HepG2 (cell line): Measurements from ENCODE around the gene PRRT1. TPM values are rescaled to one million over a fixed set of nuclear protein-coding genes. Genes with fewer than 3 reads are reported as not detected.

Experiments used
- ATAC-seq: fragments of 200-7000 bp; cut with Tn5 transposase; 3 replicates; pipeline ENCODE4 v1.9.1; 2020; ENCODE audit warnings: mild to moderate bottlenecking, moderate library complexity
- BruUV-seq: library from RNA; stranded (reverse); fragments of 400-500 nt; replicated peaks from 2 replicates; lab custom pipeline; 2021; lab: Mats Ljungman, UMichigan
- CTCF ChIA-PET: fragments of 300-600 bp; formaldehyde crosslinking; extraction: SDS; loops from one replicate; lab custom pipeline; 2021; ENCODE audit warnings: low total read pairs, inconsistent platforms, low intra/inter-chr PET ratio; lab: Yijun Ruan, JAX
- POLR2A ChIA-PET: fragments of 350-600 bp; sonication (Branson Sonifier 250); formaldehyde crosslinking; loops from one replicate; lab custom pipeline; 2020; ENCODE audit warnings: antibody characterized with exemption, inconsistent platforms; lab: Yijun Ruan, JAX
- DNase-seq: peaks from one replicate; pipeline ENCODE4 v3.0.0-alpha.2; 2015; ENCODE audit warnings: low spot score
- FAIRE-seq: peaks from 3 replicates; lab custom pipeline; 2011; peaks lifted over from hg19 to GRCh38; lab: Jason Lieb, UNC
- H2AFZ ChIP-seq: one replicate; pipeline ENCODE4 v1.6.1; 2011; ENCODE audit warnings: low read length, inconsistent platforms
- H3K27ac ChIP-seq: fragments of 300-600 bp; 3 replicates; pipeline ENCODE4 v1.8.0; 2011; ENCODE audit warnings: mixed run types, mild to moderate bottlenecking, mixed read lengths, low read length, inconsistent platforms; ENCODE audit not compliant: insufficient read depth; ENCODE audit errors: extremely low read length
- H3K27me3 ChIP-seq, 2 experiments: fragments of 200-600 bp in 1 of 2; 2 replicates in 1 of 2; 3 replicates in 1 of 2; pipeline versions ENCODE4 v1.6.0 to v1.8.0; 2011; ENCODE audit warnings: low read length in 2 of 2, mild to moderate bottlenecking in 2 of 2, moderate library complexity in 2 of 2, inconsistent platforms in 1 of 2; ENCODE audit not compliant: insufficient read depth in 2 of 2, control insufficient read depth in 1 of 2
- H3K36me3 ChIP-seq, 2 experiments: fragments of 200-600 bp in 1 of 2; replicated peaks in 1 of 2; 2 replicates in 1 of 2; 3 replicates in 1 of 2; pipeline versions ENCODE4 v1.5.1 to v1.8.0; 2011; ENCODE audit warnings: low read length in 2 of 2, inconsistent platforms in 1 of 2; ENCODE audit not compliant: insufficient read depth in 2 of 2, control insufficient read depth in 1 of 2
- H3K4me1 ChIP-seq: 2 replicates; pipeline ENCODE4 v1.5.1; 2012; ENCODE audit warnings: low read length, inconsistent platforms; ENCODE audit not compliant: insufficient read depth
- H3K4me2 ChIP-seq: 2 replicates; pipeline ENCODE4 v1.6.0; 2011; ENCODE audit warnings: low read depth, low read length, inconsistent platforms
- H3K4me3 ChIP-seq, 3 experiments: fragments of 200-600 bp in 1 of 3; sonication (generic), shearing (Covaris generic) in 1 of 3; replicated peaks in 1 of 3; 2 replicates each; pipeline ENCODE4 v1.5.1; 2011 to 2016; ENCODE audit warnings: low read length in 3 of 3, inconsistent platforms in 2 of 3, low read depth in 2 of 3, mild to moderate bottlenecking in 2 of 3, control low read depth in 1 of 3, mixed read lengths in 1 of 3; ENCODE audit not compliant: insufficient read depth in 1 of 3
- H3K79me2 ChIP-seq: one replicate; pipeline ENCODE4 v1.6.1; 2011; ENCODE audit warnings: low read length, inconsistent platforms; ENCODE audit not compliant: insufficient read depth
- H3K9ac ChIP-seq: 2 replicates; pipeline ENCODE4 v1.6.0; 2011; ENCODE audit warnings: mild to moderate bottlenecking, low read depth, low read length, inconsistent platforms; ENCODE audit not compliant: insufficient read depth
- H3K9me3 ChIP-seq: 2 replicates; pipeline ENCODE4 v1.5.1; 2012; ENCODE audit warnings: mild to moderate bottlenecking, low read length
- H4K20me1 ChIP-seq: 2 replicates; pipeline ENCODE4 v1.6.0; 2011; ENCODE audit warnings: inconsistent platforms, mild to moderate bottlenecking, low read length, moderate library complexity; ENCODE audit not compliant: insufficient read depth
- ATF1 ChIP-seq: IDR thresholded peaks from 2 replicates; pipeline ENCODE4 v1.6.1; 2016; ENCODE audit warnings: mild to moderate bottlenecking, control low read depth
- CEBPG ChIP-seq: IDR thresholded peaks from 2 replicates; pipeline ENCODE4 v1.6.1; 2016
- CREB1 ChIP-seq, 2 experiments: fragments of 450-650 bp in 1 of 2; IDR thresholded peaks; 2 replicates each; pipeline ENCODE4 v1.6.1; 2016 to 2017; ENCODE audit warnings: control low read depth in 1 of 2, mild to moderate bottlenecking in 1 of 2, missing compliant biosample characterization in 1 of 2, missing genetic modification characterization in 1 of 2
- DMAP1 ChIP-seq: IDR thresholded peaks from 2 replicates; pipeline ENCODE4 v1.6.1; 2016
- ETV6 ChIP-seq: sonication (generic); formaldehyde crosslinking; conservative IDR thresholded peaks from 2 replicates; pipeline ENCODE4 v1.4.0; 2020; ENCODE audit warnings: missing genetic modification reagents
- JUNB ChIP-seq: sonication (generic); formaldehyde crosslinking; IDR thresholded peaks from 2 replicates; pipeline ENCODE4 v1.8.0; 2022; ENCODE audit warnings: missing genetic modification reagents, mild to moderate bottlenecking, borderline replicate concordance
- KLF12 ChIP-seq: sonication (generic); formaldehyde crosslinking; IDR thresholded peaks from 2 replicates; pipeline ENCODE4 v1.4.0; 2020; ENCODE audit warnings: missing genetic modification reagents, borderline replicate concordance
- LRRFIP1 ChIP-seq: sonication (generic); formaldehyde crosslinking; conservative IDR thresholded peaks from 2 replicates; pipeline ENCODE4 v1.4.0; 2020; ENCODE audit warnings: missing genetic modification reagents
- NKX3-1 ChIP-seq: sonication (generic); formaldehyde crosslinking; IDR thresholded peaks from 2 replicates; pipeline ENCODE4 v1.5.0; 2020; ENCODE audit warnings: missing genetic modification reagents
- RCOR2 ChIP-seq: IDR thresholded peaks from 2 replicates; pipeline ENCODE4 v1.6.1; 2016; ENCODE audit warnings: missing biosample characterization, missing genetic modification reagents
- SMAD1 ChIP-seq: sonication (generic); formaldehyde crosslinking; IDR thresholded peaks from 2 replicates; pipeline ENCODE4 v1.4.0; 2020; ENCODE audit warnings: missing genetic modification reagents, low read depth, mild to moderate bottlenecking, borderline replicate concordance
- TARDBP ChIP-seq: sonication (generic); formaldehyde crosslinking; IDR thresholded peaks from 2 replicates; pipeline ENCODE4 v1.8.0; 2022; ENCODE audit warnings: mild to moderate bottlenecking, missing genetic modification reagents
- YY1 ChIP-seq: IDR thresholded peaks from 2 replicates; pipeline ENCODE4 v1.6.1; 2011; ENCODE audit warnings: low read length, low read depth, moderate library complexity, mild to moderate bottlenecking; ENCODE audit not compliant: insufficient read depth, insufficient replicate concordance
- ZFY ChIP-seq: sonication (generic); formaldehyde crosslinking; IDR thresholded peaks from 2 replicates; pipeline ENCODE4 v1.4.0; 2020; ENCODE audit warnings: missing genetic modification reagents
- ZMAT3 ChIP-seq: sonication (generic); formaldehyde crosslinking; conservative IDR thresholded peaks from 2 replicates; pipeline ENCODE4 v1.7.0; 2021; ENCODE audit warnings: missing genetic modification reagents
- ZNF251 ChIP-seq: sonication (generic); formaldehyde crosslinking; IDR thresholded peaks from 2 replicates; pipeline ENCODE4 v1.9.0; 2021; ENCODE audit warnings: mild to moderate bottlenecking, missing genetic modification reagents
- ZNF264 ChIP-seq: sonication (generic); formaldehyde crosslinking; IDR thresholded peaks from 2 replicates; pipeline ENCODE4 v1.4.0; 2020; ENCODE audit warnings: missing genetic modification reagents
- ZNF740 ChIP-seq: sonication (generic); formaldehyde crosslinking; IDR thresholded peaks from 2 replicates; pipeline ENCODE4 v1.4.0; 2020; ENCODE audit warnings: missing genetic modification reagents
- ZNF766 ChIP-seq: sonication (generic); formaldehyde crosslinking; IDR thresholded peaks from 2 replicates; pipeline ENCODE4 v1.5.0; 2020; ENCODE audit warnings: missing genetic modification reagents, borderline replicate concordance
- ZNF772 ChIP-seq: sonication (generic); formaldehyde crosslinking; IDR thresholded peaks from 2 replicates; pipeline ENCODE4 v1.5.0; 2020; ENCODE audit warnings: mild to moderate bottlenecking, missing genetic modification reagents
- ZSCAN9 ChIP-seq: IDR thresholded peaks from 2 replicates; pipeline ENCODE4 v1.6.1; 2016; ENCODE audit warnings: borderline replicate concordance
- WGBS: methylation state at CpG from one replicate; pipeline ENCODE4 v1.1.6; 2017; ENCODE audit warnings: low lambda C conversion rate; 5-methylcytosine and 5-hydroxymethylcytosine counted together
- in situ Hi-C: cut with HindIII; loops from 2 replicates; pipeline ENCODE4 v1.10.0; 2017; ENCODE audit warnings: low pct_unique_long_range_greater_than_20kb; ENCODE audit not compliant: extremely low pct_ligation_motif_present
- intact Hi-C: fragments of 100-400 bp; cut with micrococcal nuclease; formaldehyde crosslinking; loops from one replicate; pipeline ENCODE4 v1.10.0; 2022; ENCODE audit not compliant: unreplicated experiment
- polyA plus RNA-seq, 8 experiments: library from polyadenylated mRNA; depleted of rRNA in 3 of 8; stranded (reverse) in 7 of 8; unstranded in 1 of 8; fragments of >200 nt; fragmentation: Illumina TruSeq in 4 of 8; extraction: Trizol in 4 of 8; gene quantifications; 2 replicates each; pipeline versions ENCODE4 v1.2.1 to v1.2.3, GENCODE V29; 2011 to 2016; ENCODE audit warnings: low read depth in 4 of 8, missing spikeins in 1 of 8, mixed read lengths in 1 of 8; ENCODE audit not compliant: insufficient read depth in 1 of 8
- total RNA-seq, 5 experiments: library from RNA; depleted of rRNA; stranded (reverse); fragments of >200 nt; fragmentation: Illumina TruSeq; extraction: Trizol; gene quantifications; 2 replicates each; pipeline ENCODE4 v1.2.3, GENCODE V29; 2016; ENCODE audit warnings: low read depth in 1 of 5

The PRRT1 gene
- total and polyA plus RNA-seq, 2 of the 13 experiments (the other 11 are each of a cell fraction or from before 2014, with no cell fraction given), result 0.64 to 1.4 TPM

GRCh38 chr6:32177183-32177787 lies 25.5 kb upstream of the PRRT1 start (continued):
- 0 out of 2 replicates have a peak, but pooled peaks have one; percentile 30 for TF ChIP-seq ZSCAN9 (CRISPR knock-in tag)
- peak; percentile 35; the same call in 1 of the 2 replicates for TF ChIP-seq SMAD1 (CRISPR knock-in tag)
- peak; percentile 89 for TF ChIP-seq YY1
- peak; percentile 84; the same call in 1 of the 2 replicates for TF ChIP-seq ZNF251 (CRISPR knock-in tag)
- peak; percentile 68; the same call in 1 of the 2 replicates for TF ChIP-seq ZNF772 (CRISPR knock-in tag)
- TF ChIP-seq ZNF766 (CRISPR knock-in tag), result no peak
- peak; percentile 82 for TF ChIP-seq CREB1 (IDR thresholded peaks at IDR 0.05)
- TF ChIP-seq CREB1 (CRISPR knock-in tag; IDR thresholded peaks at IDR 0.05), result peak; percentile 84

- FAIRE-seq, result no peak
- in situ Hi-C loops, result no loop called here
- intact Hi-C loops, result loop anchor here (2.0 to 5.0 kb wide), 2 partner anchors 58 to 1091 kb away; no protein-coding TSS in a partner anchor
- no peak for DNase-seq
- WGBS, result 1% methylated on average over 5 of the region's 5 CpGs
- ATAC-seq, result no peak
- POLR2A ChIA-PET, result interaction anchor here (0.7 to 5.8 kb wide), 17 partner anchors 9 to 795 kb away, joined by 3 to 127 read pairs (median 8); partner anchors contain the start of genes ATF6B, FKBPL, GPANK1 and GPSM3
- Histone ChIP-seq H3K27ac (peak overlapping the region; percentile 97), H3K4me1 (peaks cover 60% of the 10 kb centered on the region), H3K4me2 (peak overlapping the region; percentile 98), H2AFZ (no peak overlapping the region), H3K36me3 (peaks cover 14 to 19% of the 10 kb centered on the region in 2 experiments; a peak in 4 of 5 replicates), H3K27me3 (no peaks in the 10 kb centered on the region; a peak in 1 of 5 replicates), H3K79me2 (peaks cover 56% of the 10 kb centered on the region), H4K20me1 (no peaks in the 10 kb centered on the region), H3K4me3 (peak overlapping the region; percentile 96 to 98 (median 98)), H3K9ac (peak overlapping the region; percentile 90), H3K9me3 (no peaks in the 10 kb centered on the region)
- CTCF ChIA-PET, result no interaction called here
- BruUV-seq, result TSS peak; percentile 31
- TF ChIP-seq DMAP1 (CRISPR knock-in tag) (no peak), LRRFIP1 (CRISPR knock-in tag) (no peak), ATF1 (peak; percentile 10; the same call in 1 of the 2 replicates), CEBPG (0 out of 2 replicates have a peak, but pooled peaks have one; percentile 56), ZNF264 (0 out of 2 replicates have a peak, but pooled peaks have one; percentile 50), RCOR2 (CRISPR knock-in tag) (no peak; the same call in 1 of the 2 replicates), NKX3-1 (CRISPR knock-in tag) (no peak), JUNB (CRISPR knock-in tag) (peak; percentile 51; the same call in 1 of the 2 replicates), KLF12 (CRISPR knock-in tag) (0 out of 2 replicates have a peak, but pooled peaks have one; percentile 30), ZFY (CRISPR knock-in tag) (0 out of 2 replicates have a peak, but pooled peaks have one; percentile 26), ETV6 (CRISPR knock-in tag) (no peak), ZNF740 (CRISPR knock-in tag) (0 out of 2 replicates have a peak, but pooled peaks have one; percentile 14), ZMAT3 (CRISPR knock-in tag) (peak; percentile 40; the same call in 1 of the 2 replicates), TARDBP (0 out of 2 replicates have a peak, but pooled peaks have one; percentile 6)
Observed at GRCh38 chr6:32176476-32177182, 24.9 kb upstream of the PRRT1 start.
